ENCODE results near the gene MICALL2.

Gene MICALL2

DNA sequence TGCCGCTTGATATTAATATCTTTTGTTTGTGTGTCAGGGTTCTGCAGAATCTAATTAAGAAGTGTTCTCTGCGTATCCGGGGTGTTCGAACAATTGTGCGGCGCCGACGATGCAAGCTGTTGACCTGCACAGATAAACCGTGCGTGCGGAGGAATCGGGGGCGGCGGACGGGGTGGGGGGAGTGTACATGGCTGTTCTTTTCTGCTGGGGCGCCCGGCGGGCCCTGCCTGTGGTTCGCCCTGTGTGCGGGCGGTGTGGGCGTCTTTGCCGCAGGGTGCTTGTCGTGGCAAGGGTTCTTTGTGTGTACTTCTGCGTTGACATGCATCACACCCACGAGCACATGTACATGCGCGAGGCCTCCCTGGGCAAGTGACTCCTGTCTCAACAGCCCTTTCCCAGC, 47.9 kb downstream of the MICALL2 start:
- DNase-seq = no peak

DNA sequence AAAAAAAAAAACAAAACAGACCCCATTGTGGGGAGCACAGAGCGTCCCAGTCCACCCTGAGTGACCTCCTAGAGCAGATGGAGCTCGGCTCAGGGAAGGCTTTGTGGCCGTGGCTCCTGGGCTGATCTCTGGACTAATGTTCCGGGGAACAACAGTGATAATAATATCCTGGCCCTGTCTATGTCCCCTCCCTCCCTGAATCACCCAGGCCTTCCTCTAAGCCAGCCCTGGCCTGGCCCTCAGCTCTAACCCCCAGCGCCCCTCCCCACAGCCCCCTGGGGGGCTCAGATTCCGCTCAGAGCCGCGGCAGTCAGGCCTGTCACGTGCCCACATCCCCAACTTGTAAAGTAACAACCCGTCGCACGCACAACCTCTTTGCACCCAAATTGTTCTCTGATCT, 48.3 kb downstream of the MICALL2 start:
- no peak for DNase-seq

DNA sequence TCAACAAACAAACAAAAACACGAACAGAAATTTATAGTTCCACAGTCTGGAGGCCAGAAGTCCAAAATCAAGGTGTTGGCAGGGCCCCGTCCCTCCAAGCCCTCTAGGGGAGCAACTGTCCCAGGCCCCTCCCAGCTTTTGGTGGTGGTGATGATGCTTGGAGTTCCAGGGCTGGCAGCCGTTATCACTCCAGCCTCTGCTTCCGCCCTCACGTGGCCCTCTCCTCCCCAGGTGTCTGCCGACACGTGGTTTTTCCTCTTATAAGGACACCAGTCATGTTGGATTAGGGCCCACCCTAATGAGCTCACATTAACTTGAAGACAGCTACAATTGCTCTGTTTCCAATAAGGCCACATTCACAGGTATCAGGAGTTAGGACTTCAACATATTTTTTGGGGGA, 49.7 kb downstream of the MICALL2 start:
- no peak for DNase-seq

DNA sequence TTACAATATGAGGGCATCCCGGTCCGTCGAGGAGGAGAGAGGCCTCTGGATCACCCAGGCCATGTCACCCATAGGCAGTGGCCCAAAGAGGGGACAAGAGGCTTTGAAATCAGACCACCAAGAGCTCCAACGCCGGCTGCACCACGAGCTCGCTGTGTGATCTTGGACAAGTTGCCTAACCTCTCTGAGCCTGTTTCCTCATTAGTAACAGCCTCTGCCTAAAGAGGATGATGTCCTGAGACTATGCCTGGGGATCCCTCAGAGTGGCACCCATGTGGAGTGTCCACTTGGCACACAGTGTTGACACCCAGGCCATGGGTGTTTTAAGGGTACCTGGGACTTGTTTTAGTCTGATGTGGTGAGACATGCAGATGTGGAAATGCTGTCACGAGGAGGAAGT, 50.8 kb downstream of the MICALL2 start:
- DNase-seq = no peak

DNA sequence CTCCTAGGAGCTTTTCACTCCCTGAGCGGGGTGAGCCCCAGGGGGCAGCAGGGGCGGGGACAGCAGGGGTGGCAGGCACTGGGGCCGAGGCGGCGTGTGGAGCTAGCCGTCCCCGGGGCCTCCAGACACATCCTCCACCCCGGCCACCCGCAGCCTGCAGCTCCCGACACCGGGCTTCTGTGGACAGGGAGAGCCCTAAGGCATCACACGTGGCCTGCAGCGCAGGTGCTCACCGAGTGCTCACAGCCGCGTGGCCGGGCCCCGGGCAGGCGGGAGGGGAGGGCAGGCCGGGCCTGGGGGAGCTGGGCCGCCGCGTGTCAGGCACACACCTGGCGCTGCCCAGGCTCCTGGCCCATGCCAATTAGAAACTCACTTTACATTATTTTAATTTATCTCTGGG, 51.4 kb downstream of the MICALL2 start:
- DNase-seq = no peak

DNA sequence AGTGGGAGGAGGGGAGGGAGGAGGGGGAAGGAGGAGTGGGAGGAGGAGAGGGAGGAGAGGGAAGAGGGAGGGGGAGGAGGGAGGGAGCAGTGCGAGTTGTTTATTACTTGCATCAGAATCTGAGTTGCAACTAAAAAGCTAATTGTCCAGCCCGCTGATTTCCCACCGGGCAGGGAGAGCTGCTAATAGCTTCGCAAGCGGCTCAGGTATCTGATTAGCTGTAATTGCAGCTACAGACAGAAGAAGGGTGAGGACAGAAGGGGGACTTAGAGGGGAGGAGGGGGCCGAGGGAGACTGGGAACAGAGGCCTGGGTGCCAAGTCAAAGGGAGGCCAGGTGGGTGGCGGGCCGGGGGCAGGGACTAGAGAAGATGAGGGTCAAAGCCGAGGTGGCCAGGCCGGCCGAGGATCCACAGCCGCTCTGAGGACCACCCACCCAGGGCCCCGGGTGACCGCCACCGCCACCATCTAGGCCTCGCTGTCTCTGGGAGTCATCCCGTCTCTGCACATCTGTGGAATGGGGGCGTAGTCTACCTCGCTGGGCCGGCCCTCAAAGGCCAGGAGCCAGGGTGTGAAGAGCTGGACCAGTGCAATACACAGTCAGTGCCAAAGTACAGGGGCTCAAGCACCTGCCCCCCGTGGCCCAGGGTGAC, 54.2 kb downstream of the MICALL2 start:
- DNase-seq = no peak

DNA sequence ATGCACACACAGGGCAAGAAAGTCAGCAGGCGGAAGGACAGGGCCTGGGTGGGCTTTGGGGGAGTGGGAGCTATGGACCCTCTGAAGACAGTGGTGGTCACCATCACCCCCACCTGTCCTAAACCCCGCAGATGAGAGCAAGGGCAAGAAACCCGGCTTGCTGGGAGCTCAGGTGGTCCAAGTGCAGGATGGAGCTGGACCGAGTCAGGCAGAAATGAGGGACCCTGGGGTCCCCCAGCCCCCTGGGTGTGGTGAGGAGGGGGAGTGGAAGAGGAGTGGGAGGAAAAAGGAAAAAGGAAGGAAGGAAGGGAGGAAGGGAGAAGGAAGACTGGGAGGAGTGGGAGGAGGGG, 54.8 kb downstream of the MICALL2 start:
- DNase-seq = no peak

DNA sequence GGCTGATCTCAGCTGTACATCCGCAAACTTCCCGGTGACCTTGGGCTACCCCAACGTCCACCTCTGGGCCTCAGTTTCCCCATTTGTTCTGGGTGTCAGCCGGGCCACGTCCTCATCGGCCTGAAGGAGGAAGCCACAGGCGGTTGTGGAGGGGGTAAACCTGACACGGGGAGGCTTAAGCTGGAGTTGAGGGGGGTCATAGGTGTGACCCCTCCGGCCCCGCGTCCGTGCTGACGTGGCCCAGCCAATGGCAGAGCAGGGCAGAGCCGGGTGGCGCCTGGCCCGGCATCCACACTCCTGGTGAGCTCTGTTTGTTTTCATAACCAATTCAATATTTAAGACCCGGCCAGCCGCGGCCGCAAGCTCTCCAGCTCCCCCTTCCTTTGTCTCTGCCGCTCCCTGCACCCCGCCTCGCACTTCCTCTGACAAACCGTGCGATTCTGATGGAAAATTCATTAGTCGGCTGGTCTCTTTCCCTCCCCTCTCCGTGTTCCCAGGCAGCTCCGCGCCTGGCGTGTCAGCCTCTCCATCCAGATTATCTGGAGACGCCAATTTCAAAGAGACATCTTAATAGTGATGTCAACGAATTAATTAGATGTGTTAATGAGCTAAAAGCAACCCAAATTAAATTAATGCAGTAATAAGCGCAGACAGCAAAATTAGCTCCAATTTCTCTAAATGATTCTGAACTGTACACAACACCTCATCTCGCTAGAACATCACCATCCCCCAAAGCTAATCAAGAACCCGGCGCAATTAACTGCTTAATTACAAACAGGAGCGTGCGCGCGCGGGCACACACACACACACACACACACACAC, 55.4 kb downstream of the MICALL2 start:
- no peak for DNase-seq

DNA sequence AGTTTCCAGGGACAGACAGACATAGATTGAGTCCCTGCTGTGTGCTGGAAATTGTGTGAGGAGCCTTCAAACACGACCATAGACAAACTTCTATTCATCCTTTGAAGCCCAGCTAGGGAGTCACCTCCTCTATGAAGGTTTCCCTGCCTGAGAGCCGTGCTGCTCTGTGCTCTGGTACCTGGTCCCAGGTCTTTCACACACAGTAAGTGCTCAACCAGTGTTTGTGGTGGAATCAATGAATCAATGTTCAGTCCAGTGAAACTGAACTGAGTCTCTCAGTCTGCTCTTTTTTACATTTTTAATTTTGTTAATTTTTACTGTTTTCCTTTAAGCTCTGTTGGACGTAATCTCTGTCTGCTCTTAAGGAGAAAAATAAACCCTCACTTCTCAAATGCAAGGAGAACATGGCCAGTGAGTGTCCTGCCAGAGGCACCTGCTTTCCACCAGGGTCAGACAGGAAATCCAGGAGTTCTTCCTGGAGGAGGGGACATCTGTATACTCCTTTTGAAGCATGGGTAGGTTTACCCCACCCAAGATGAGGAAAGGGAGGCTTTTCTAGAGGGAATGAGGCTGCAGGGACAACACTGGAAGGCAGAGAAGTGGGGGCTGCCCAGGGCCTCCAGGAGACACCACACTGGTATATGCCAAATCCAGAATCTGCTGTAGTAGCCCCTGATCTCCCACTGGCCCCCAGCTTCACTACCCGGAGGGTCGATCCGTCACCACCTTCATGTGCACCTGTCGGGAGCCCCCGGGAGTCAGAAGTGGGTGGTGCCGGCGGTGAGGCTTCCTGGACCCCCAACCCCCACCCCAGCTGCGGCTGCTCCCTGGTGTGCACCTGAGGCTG, 56.3 kb downstream of the MICALL2 start:
- DNase-seq = no peak

DNA sequence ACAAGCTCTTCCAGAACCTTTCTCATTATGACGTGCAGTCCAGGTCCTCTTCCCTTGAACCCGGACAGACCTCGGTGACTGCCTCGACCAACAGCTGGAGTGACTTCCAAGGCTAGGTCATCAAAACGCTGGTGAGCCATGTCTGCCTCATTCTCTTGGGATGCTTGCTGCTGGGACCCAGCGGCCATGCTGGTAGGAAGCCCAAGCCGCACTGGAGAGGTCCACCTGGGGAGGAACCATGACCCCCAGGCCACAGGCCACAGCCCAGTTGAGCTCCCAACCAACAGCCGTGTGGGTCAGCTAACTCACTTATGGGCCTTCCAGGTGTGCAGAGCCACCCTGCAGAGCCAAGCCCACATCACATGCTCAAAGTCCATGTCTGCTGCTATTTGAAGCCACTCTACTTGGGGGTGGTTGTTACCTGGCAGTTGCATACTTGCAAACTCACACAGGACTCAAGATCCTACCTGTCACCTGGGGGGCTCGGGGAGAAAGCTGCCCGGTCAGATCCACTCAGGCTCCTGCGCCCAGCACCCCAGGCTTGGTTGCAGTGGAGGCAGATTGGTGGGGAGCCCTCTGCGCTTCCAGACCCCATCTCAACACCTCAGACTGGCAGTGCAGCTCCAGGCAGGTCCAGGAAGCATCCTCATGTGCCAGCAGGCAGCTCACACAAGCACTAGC, 57.0 kb downstream of the MICALL2 start:
- no peak for DNase-seq

DNA sequence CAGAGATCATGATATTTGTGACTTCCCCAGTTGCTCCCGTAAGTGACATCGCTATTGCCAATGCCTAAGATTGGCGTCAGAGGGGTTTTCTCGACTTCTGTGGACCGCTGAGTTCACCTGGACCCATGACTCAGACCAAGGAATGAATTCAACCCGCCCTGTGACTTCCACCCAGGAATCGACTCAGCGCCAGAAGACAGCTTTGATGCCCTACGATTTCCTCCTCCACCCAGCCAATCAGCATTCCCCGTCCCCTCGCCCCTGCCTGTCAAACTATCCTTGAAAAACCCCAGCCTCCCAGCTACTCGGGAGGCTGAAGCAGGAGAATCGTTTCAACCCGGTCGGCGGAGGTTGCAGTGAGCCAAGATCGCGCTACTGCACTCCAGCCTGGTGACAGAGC, 58.3 kb downstream of the MICALL2 start:
- DNase-seq = no peak

DNA sequence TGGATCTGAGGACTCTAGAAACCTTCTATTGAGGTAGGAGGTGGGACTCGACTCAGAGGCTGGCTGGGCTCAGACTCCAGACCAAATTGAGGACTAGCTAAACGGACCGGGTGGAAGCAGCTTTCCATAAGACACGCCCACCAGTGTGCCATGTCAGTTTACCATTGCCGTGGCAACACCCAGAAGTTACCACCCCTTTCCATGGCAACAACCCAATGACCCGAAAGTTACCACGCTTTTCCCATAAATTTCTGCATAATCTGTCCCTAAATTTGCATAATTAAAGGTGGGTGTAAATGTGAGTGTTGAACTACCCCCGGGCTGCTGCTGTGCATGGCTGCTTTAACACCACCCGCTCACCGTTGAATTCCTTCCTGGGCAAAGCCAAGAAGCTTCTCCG, 58.9 kb downstream of the MICALL2 start:
- no peak for DNase-seq

DNA sequence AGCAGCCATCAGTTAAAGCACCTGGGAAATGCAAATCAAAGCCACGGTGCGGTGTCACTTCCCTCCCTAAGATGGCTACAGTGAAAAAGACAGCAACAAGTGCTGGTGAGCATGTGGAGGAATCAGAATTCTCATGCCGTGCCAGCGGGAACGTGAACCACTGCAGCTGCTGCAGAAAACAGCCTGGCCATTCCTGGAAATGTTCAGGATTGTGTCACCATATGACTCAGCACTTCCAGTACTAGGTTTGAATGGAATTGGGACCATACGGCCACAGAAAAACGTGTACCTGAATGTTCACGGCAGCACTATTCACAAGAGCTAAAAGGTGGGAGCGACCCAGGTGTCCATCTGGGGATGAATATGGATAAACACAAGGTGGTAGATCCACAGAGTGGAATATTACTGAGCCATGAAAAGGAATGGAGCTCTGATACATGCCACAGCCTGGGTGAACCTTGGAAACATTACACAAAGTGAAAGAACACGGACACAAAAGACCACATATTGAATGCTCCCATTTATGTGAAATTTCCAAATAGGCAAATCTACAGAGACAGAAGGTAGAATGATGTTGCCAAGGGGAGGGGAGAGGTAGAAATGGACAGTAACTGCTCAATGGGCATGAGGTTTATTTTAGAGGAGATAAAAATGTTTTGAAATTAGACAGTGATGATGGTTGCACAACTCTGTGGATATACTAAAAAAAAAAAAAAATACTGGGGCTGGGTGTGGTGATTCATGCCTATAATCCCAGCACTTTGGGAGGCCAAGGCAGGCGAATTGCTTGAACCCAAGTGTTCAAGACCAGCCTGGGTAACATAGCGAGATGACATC, 61.6 kb downstream of the MICALL2 start:
- no peak for DNase-seq

DNA sequence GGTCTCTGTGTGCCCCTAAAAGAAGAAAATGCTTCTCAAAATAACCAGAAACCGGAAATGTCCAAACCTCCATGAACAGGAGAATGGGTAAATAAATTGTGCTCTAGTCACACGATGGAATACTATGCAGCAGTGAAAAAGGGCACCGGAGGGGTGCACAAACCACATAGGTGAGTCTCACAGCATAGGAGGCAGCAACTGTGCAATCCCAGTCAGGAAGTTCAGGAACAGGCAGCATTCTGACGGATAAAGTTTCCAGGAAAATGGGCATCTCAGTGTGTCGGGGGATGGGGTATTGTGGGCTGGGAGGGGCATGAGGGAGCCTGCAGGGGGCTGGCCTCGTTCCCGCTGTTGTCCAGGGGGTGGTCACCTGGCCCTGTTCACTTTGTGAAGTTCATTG, 63.1 kb downstream of the MICALL2 start:
- DNase-seq = no peak

DNA sequence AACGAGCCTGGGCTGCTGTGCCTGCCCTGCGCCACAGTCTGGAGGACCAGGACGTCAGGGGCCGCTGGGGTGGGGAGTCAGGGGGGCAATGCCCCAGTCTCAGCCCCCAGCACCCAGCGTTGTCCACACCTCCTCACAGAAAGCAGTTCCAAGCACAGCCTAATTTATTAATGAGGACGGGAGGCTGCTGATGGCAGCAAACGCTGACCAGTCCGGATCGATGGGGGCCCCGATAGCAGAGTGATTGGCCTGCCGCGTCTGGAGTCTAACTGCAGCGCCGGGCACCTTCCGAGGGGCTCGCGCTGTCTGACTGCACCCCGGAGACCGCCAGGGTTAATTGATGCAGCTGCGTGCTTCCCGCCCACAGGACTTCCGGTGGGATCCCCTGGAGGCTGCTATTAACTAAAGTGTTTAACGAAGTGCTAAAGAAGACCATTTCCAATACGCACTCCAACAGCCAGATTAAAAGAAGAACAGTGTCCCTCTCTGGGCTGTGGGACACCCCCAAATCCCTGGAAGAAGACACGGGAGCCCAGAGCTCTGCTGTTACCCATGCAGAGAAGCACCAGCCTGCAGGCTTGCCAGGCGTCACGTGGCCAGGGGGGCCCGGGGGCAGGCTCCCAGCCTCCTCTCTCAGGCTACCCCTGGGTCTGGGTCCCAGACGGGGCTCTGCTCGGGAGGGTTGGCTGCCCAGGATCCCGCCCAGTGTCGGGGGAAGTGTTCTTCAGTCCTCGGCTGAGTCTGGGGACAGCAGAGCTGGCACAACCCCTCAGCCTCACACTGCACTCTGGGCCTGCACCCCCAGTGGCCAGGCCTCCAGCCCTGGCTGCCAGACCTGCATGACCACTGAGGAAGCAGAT, 63.8 kb downstream of the MICALL2 start:
- DNase-seq = no peak

DNA sequence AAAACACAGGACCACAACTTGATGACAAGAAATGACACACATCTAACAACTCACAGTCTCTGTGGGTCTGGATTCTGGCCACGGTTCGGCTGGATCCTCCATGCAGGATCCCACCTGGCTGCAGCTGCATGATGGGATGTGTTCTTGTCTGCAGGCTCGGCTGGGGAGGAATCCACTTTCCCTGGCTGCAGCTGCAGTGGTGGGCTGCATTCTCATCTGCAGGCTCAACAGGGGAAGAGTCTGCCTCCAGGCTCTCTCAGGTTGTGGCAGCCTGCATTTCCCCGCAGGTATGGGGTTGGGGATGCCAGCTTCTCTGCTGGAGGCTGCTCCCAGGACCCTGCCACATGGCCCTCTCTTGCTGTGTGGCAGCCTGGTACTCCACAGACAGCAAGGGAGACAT, 64.9 kb downstream of the MICALL2 start:
- DNase-seq = no peak

DNA sequence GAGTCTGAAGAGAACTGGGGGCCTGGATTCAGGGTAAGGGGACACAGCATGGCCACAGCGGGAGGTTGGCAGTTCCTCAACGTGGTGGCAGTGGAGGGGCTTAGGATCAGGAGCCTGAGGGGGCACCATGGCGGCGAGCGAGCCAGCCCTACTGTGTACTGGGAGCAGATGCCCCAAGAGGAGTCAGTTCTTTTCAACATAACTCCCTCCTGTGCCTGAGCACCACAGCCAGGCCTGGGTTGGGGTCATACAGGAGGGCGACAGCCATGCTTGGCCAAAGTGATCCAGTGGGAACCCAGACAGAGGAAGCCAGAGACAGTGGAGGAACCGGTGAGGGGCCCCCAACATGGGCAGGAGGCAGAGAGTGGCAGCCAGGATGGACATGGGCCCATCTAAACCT, 65.8 kb downstream of the MICALL2 start:
- no peak for DNase-seq

DNA sequence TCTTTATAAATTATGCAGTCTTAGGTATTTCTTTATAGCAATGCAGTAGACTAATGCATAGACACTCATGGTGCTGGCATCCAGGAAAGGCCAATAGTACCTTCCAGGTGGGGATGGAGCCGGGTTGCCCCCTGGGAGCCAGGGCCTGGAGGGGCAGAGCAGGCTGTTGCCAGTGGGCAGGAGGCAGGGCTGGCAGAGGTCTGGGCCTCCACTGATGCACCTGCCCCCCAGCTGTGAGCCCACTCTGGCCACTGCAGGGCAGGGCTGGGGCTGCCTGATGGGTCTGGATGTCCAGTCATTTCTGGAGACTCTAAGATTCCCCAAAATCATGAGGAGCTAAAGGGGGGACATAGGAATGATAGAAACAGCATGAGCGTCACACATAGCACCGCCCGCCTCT, 66.7 kb downstream of the MICALL2 start:
- DNase-seq = no peak

DNA sequence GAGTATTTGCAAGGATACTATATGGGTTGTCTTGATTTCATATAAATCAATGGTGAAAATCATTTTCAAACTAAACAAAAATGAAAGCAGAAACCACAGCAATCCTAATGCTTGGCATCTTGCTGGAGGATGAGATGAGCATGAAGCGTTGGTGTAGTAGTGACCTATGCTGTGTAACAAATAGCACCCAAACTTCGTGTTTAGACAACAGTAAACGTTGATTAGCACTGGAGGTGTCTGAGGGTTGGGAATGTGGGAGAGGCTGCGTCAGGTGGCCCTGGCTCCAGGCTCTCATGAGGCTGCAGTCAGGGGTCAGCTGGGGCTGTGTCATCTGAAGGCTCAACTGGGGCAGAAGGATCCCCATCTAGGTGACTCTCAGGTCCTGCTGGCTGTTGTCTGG, 67.8 kb downstream of the MICALL2 start:
- no peak for DNase-seq

DNA sequence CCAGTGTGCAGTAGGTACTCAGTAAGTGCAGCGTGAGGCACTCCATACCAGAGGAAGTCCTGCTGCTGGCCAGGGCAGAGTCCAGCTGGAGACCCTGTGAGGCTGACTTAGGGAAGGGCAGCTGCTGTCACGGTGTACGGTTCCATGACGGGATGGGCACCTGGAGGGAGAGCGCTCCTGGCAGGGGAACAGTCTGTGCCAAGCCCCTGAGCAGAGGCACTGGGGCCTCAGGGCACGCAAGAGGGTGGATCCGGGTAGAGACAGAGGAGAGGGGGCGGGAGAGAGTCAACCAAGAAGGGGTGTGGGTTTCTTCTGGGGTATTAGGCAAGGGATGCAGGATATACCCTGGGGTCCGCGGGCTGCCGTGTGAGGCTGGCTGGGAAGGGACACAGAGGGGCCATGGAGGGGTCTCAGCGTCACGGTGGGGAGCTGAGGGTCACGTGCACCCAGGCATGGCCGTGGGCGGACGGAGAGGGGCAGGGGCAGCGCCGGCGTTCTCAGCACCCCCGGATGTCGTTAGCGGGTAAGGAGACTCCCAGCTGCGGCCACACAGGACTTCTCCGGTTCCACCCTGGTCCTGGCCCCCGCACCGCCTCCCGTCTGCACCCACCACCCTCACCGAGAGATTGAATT, 70.5 kb downstream of the MICALL2 start:
- DNase-seq = no peak

Data from SIG-M5 (cell line).